B cell (primary cell): Measurements from ENCODE around the gene HK3. TPM values are rescaled to one million over a fixed set of nuclear protein-coding genes. Genes with fewer than 3 reads are reported as not detected.

Experiments used
- ATAC-seq: fragments of 200-7000 bp; cut with Tn5 transposase; one replicate; pipeline ENCODE4 v1.10.0; 2021; ENCODE audit warnings: low read depth, mild to moderate bottlenecking, moderate number of reproducible peaks, moderate library complexity
- CTCF ChIA-PET: fragments of 350-600 bp; sonication (Branson Sonifier 250); formaldehyde crosslinking; loops from one replicate; lab custom pipeline; 2021; ENCODE audit warnings: antibody characterized with exemption, inconsistent platforms; lab: Charles Lee
- POLR2A ChIA-PET: fragments of 350-600 bp; sonication (Branson Sonifier 250); formaldehyde crosslinking; loops from one replicate; lab custom pipeline; 2021; ENCODE audit warnings: antibody characterized with exemption; lab: Charles Lee
- DNase-seq: peaks from one replicate; pipeline ENCODE4 v3.0.0; 2013
- H2AFZ ChIP-seq: 2 replicates; pipeline ENCODE4 v1.6.1; 2012; ENCODE audit warnings: mild to moderate bottlenecking, low read depth, low read length; ENCODE audit not compliant: insufficient read depth, poor library complexity, severe bottlenecking
- H3K27ac ChIP-seq, 2 donors: 1 replicate in 1 of 2; 2 replicates in 1 of 2; pipeline ENCODE4 v1.5.1; 2012 to 2013; ENCODE audit warnings: low read length in 2 of 2, mild to moderate bottlenecking in 2 of 2, moderate library complexity in 1 of 2
- H3K27me3 ChIP-seq, 4 experiments: fragments of 200-600 bp in 1 of 4; sonication (generic) in 1 of 4; replicated peaks in 1 of 4; 1 replicate in 2 of 4; 2 replicates in 2 of 4; pipeline versions ENCODE4 v1.6.1 to v1.7.0; 2013 to 2016; ENCODE audit warnings: low read length in 3 of 4, mild to moderate bottlenecking in 2 of 4, mixed read lengths in 1 of 4, moderate library complexity in 1 of 4; ENCODE audit not compliant: insufficient read depth in 4 of 4, control insufficient read depth in 3 of 4; ENCODE audit errors: control extremely low read depth in 1 of 4
- H3K36me3 ChIP-seq, 2 experiments: replicated peaks in 1 of 2; 1 replicate in 1 of 2; 2 replicates in 1 of 2; pipeline versions ENCODE4 v1.6.1 to v1.7.1; 2013; ENCODE audit warnings: low read length in 1 of 2; ENCODE audit not compliant: insufficient read depth in 2 of 2, control insufficient read depth in 1 of 2; ENCODE audit errors: control extremely low read depth in 1 of 2, extremely low read depth in 1 of 2
- H3K4me1 ChIP-seq, 2 donors: fragments of 200-600 bp in 1 of 2; sonication (generic) in 1 of 2; 1 replicate in 1 of 2; 2 replicates in 1 of 2; pipeline versions ENCODE4 v1.5.1 to v1.6.1; 2013 to 2017; ENCODE audit warnings: low read length in 2 of 2; ENCODE audit not compliant: control insufficient read depth in 2 of 2, insufficient read depth in 2 of 2
- H3K4me2 ChIP-seq: replicated peaks from 2 replicates; pipeline ENCODE3; 2012; ENCODE audit warnings: mild to moderate bottlenecking, low read depth, low read length; ENCODE audit not compliant: poor library complexity, severe bottlenecking
- H3K4me3 ChIP-seq, 5 experiments: fragments of 200-600 bp in 1 of 5; sonication (generic) in 1 of 5; 1 replicate in 3 of 5; 2 replicates in 2 of 5; pipeline versions ENCODE4 v1.5.1 to v1.7.0; 2011 to 2016; ENCODE audit warnings: low read length in 4 of 5, mild to moderate bottlenecking in 4 of 5, low read depth in 2 of 5, control low read depth in 1 of 5, moderate library complexity in 1 of 5; ENCODE audit not compliant: insufficient read depth in 1 of 5; ENCODE audit errors: control extremely low read depth in 1 of 5, extremely low read depth in 1 of 5
- H3K79me2 ChIP-seq: fragments of 200-600 bp; sonication (generic); one replicate; pipeline ENCODE4 v1.6.0; 2016; ENCODE audit warnings: low read length; ENCODE audit not compliant: control insufficient read depth, insufficient read depth
- H3K9ac ChIP-seq: fragments of 200-600 bp; sonication (generic); 2 replicates; pipeline ENCODE4 v1.6.1; 2017; ENCODE audit warnings: mild to moderate bottlenecking, low read length, moderate library complexity
- H3K9me3 ChIP-seq, 3 donors: one replicate each; pipeline versions ENCODE4 v1.6.1 to v1.7.1; 2013; ENCODE audit warnings: low read length in 2 of 3; ENCODE audit not compliant: control insufficient read depth in 2 of 3, insufficient read depth in 1 of 3; ENCODE audit errors: control extremely low read depth in 1 of 3
- H4K20me1 ChIP-seq: 2 replicates; pipeline ENCODE4 v1.6.0; 2012; ENCODE audit warnings: mild to moderate bottlenecking, low read length; ENCODE audit not compliant: insufficient read depth, control insufficient read depth, poor library complexity, severe bottlenecking
- H3K27ac Mint-ChIP-seq: one replicate; pipeline ENCODE4 v1.8.0; 2021; ENCODE audit warnings: mixed read lengths
- H3K27me3 Mint-ChIP-seq: one replicate; pipeline ENCODE4 v1.8.0; 2021; ENCODE audit warnings: mixed read lengths
- H3K4me1 Mint-ChIP-seq: one replicate; pipeline ENCODE4 v1.8.0; 2021; ENCODE audit warnings: mixed read lengths
- H3K4me3 Mint-ChIP-seq: one replicate; pipeline ENCODE4 v1.8.0; 2021; ENCODE audit warnings: mixed read lengths
- H3K9me3 Mint-ChIP-seq: one replicate; pipeline ENCODE4 v1.8.0; 2022; ENCODE audit warnings: mixed read lengths; ENCODE audit not compliant: insufficient read depth
- CTCF ChIP-seq: fragments of 200-600 bp; IDR thresholded peaks from one replicate; pipeline ENCODE4 v1.8.0; 2022; ENCODE audit warnings: antibody characterized with exemption, mild to moderate bottlenecking
- EZH2 ChIP-seq: IDR thresholded peaks from 2 replicates; pipeline ENCODE4 v1.6.1; 2012; ENCODE audit warnings: borderline replicate concordance, low read depth, mild to moderate bottlenecking, moderate library complexity, low read length; ENCODE audit not compliant: insufficient read depth, poor library complexity, severe bottlenecking
- whole genome bisulfite sequencing: methylation state at CpG from one replicate; pipeline ENCODE4 v1.1.5; 2013; ENCODE audit warnings: missing lambda C conversion rate; ENCODE audit not compliant: insufficient coverage; 5-methylcytosine and 5-hydroxymethylcytosine counted together
- intact Hi-C: fragments of 100-400 bp; cut with micrococcal nuclease; formaldehyde crosslinking; loops from one replicate; pipeline ENCODE4 v1.10.0; 2022
- polyA plus RNA-seq: library from polyadenylated mRNA; depleted of rRNA; stranded (reverse); fragments of >200 nt; gene quantifications from 2 replicates; pipeline ENCODE4 v1.2.3, GENCODE V29; 2012
- total RNA-seq, 2 donors: library from RNA; stranded (reverse); fragments of 120-200 nt in 1 of 2; gene quantifications; 1 replicate in 1 of 2; 2 replicates in 1 of 2; pipeline versions ENCODE4 v1.2.3 to v1.2.4, GENCODE V29; 2013 to 2022

HK3 gene
- total and polyA plus RNA-seq, 2 donors (not counting 1 experiment from before 2014, with no cell fraction given): 0.30 to 5.0 TPM

GRCh38 chr5:176863041-176863764, 35.9 kb downstream of the HK3 start:
- no peaks in the 10 kb centered on the region for H3K4me1 Mint-ChIP-seq
- Histone ChIP-seq H3K4me3 (no peak overlapping the region), H3K4me2 (no peak overlapping the region), H3K9me3 (peaks cover 0 to 7% (median 0%) of the 10 kb centered on the region in 3 donors), H4K20me1 (no peaks in the 10 kb centered on the region), H3K36me3 (no peaks in the 10 kb centered on the region), H3K4me1 (no peaks in the 10 kb centered on the region), H3K27ac (no peak overlapping the region), H3K79me2 (no peaks in the 10 kb centered on the region), H3K27me3 (peaks cover 0 to 54% (median 13%) of the 10 kb centered on the region in 4 experiments), H2AFZ (no peak overlapping the region), H3K9ac (no peak overlapping the region)
- CTCF ChIA-PET: no interaction called here
- intact Hi-C loops: no loop called here
- 12% methylated on average over 14 of the region's 15 CpGs for WGBS
- H3K9me3 Mint-ChIP-seq: no peaks in the 10 kb centered on the region
- H3K27me3 Mint-ChIP-seq: peaks cover 32% of the 10 kb centered on the region
- DNase-seq: no peak
- TF ChIP-seq CTCF (no peak), EZH2 (no peak)
- ATAC-seq: no peak
- no peak overlapping the region for H3K27ac Mint-ChIP-seq
- H3K4me3 Mint-ChIP-seq: no peak overlapping the region
- POLR2A ChIA-PET: no interaction called here

DNA sequence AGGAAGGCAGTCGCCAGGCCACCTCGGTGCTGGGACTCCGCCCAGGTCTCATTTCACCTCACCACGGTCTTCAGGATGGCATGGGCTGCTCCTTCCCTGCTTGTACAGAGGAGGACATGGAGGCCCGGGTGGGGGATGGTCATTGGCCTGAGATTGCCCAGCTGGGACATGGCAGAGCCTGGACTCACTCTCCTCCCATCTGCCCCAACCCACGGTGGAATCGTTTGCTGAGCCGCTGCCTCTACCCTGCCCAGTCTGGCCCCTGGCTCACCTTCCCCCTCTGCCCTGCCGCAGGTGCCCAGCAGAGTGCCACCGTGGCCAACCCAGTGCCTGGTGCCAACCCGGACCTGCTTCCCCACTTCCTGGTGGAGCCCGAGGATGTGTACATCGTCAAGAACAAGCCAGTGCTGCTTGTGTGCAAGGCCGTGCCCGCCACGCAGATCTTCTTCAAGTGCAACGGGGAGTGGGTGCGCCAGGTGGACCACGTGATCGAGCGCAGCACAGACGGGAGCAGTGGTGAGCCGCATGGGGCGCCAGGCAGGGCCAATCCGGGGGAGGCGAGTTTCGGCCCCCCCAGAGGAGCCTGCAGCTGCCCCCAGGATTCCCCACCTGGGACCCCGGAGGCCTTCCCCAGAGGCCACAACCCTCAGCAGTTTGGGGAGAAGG, 36.7 kb downstream of the HK3 start:
- Histone ChIP-seq H2AFZ (no peak overlapping the region), H3K9me3 (peaks cover 0 to 8% (median 0%) of the 10 kb centered on the region in 3 donors), H3K36me3 (no peaks in the 10 kb centered on the region), H3K9ac (no peak overlapping the region), H4K20me1 (no peaks in the 10 kb centered on the region), H3K4me1 (no peaks in the 10 kb centered on the region), H3K4me3 (no peak overlapping the region), H3K27me3 (peaks cover 0 to 54% (median 13%) of the 10 kb centered on the region in 4 experiments), H3K27ac (no peak overlapping the region), H3K79me2 (no peaks in the 10 kb centered on the region), H3K4me2 (no peak overlapping the region)
- intact Hi-C loops: no loop called here
- ATAC-seq (no peak), DNase-seq (no peak)
- H3K4me3 Mint-ChIP-seq: no peak overlapping the region
- no peaks in the 10 kb centered on the region for H3K9me3 Mint-ChIP-seq
- ChIA-PET CTCF (no interaction called here), POLR2A (no interaction called here)
- 67% methylated on average over 25 of the region's 28 CpGs for WGBS
- TF ChIP-seq CTCF: no peak
- TF ChIP-seq EZH2: no peak
- H3K27me3 Mint-ChIP-seq: peaks cover 36% of the 10 kb centered on the region
- H3K4me1 Mint-ChIP-seq: no peaks in the 10 kb centered on the region
- no peak overlapping the region for H3K27ac Mint-ChIP-seq
